Measurements from ENCODE around the gene C1QA. TPM values are rescaled to one million over a fixed set of nuclear protein-coding genes. Genes with fewer than 3 reads are reported as not detected.

Gene C1QA
- polyA plus RNA-seq, 1 donor, result 91.7 TPM

GRCh38 chr1:22651941-22652856 is 15.8 kb downstream of the C1QA start:
- Histone ChIP-seq H3K36me3 (ENCODE audit: control insufficient read depth, insufficient read depth, low read length) (no peaks in the 10 kb centered on the region), H3K27ac (ENCODE audit: low read length) (no peak overlapping the region), H3K4me1 (ENCODE audit: control insufficient read depth, insufficient read depth, low read length) (no peaks in the 10 kb centered on the region), H3K27me3 (ENCODE audit: control insufficient read depth, insufficient read depth, low read length) (peaks cover 14% of the 10 kb centered on the region), H3K4me3 (ENCODE audit: low read length) (no peak overlapping the region), H3K9me3 (ENCODE audit: control insufficient read depth, low read depth, low read length) (no peaks in the 10 kb centered on the region)
- no CpG with 5 or more reads among the region's 15 CpGs for WGBS (ENCODE audit: insufficient coverage, low lambda C conversion rate)
- no peak for DNase-seq

- Histone ChIP-seq H3K27ac (ENCODE audit: low read length) (no peak within 1 kb of the TSS), H3K36me3 (ENCODE audit: control insufficient read depth, insufficient read depth, low read length) (no peaks in the 10 kb centered on the region), H3K4me1 (ENCODE audit: control insufficient read depth, insufficient read depth, low read length) (no peaks in the 10 kb centered on the region), H3K27me3 (ENCODE audit: control insufficient read depth, insufficient read depth, low read length) (peaks cover 14% of the 10 kb centered on the region), H3K4me3 (ENCODE audit: low read length) (peak within 1 kb of the TSS; percentile 15), H3K9me3 (ENCODE audit: control insufficient read depth, low read depth, low read length) (no peaks in the 10 kb centered on the region)
- WGBS (ENCODE audit: insufficient coverage, low lambda C conversion rate), result no CpG with 5 or more reads among the region's 13 CpGs
- no peak for DNase-seq
These were observed 16.5 kb downstream of the C1QA start, which contains the start of gene C1QB for GRCh38 chr1:22652881-22653316. Gene C1QB, plus strand, starts transcription at chr1:22653236. Its CDS starts 6,227 bp downstream, at chr1:22659463.

GRCh38 chr1:22654692-22655091 is 18.3 kb downstream of the C1QA start:
- no peak for DNase-seq
- H3K4me1 ChIP-seq (ENCODE audit: control insufficient read depth, insufficient read depth, low read length), result no peaks in the 10 kb centered on the region
- H3K4me3 ChIP-seq (ENCODE audit: low read length), result no peak overlapping the region
- no peak overlapping the region for H3K27ac ChIP-seq (ENCODE audit: low read length)
- WGBS (ENCODE audit: insufficient coverage, low lambda C conversion rate), result 60% methylated on average over 1 of the region's 5 CpGs
- H3K9me3 ChIP-seq (ENCODE audit: control insufficient read depth, low read depth, low read length), result no peaks in the 10 kb centered on the region
- H3K27me3 ChIP-seq (ENCODE audit: control insufficient read depth, insufficient read depth, low read length), result peaks cover 14% of the 10 kb centered on the region
- no peaks in the 10 kb centered on the region for H3K36me3 ChIP-seq (ENCODE audit: control insufficient read depth, insufficient read depth, low read length)

- Histone ChIP-seq H3K4me1 (ENCODE audit: control insufficient read depth, insufficient read depth, low read length) (no peaks in the 10 kb centered on the region), H3K27me3 (ENCODE audit: control insufficient read depth, insufficient read depth, low read length) (peaks cover 14% of the 10 kb centered on the region), H3K27ac (ENCODE audit: low read length) (no peak overlapping the region), H3K9me3 (ENCODE audit: control insufficient read depth, low read depth, low read length) (no peaks in the 10 kb centered on the region), H3K36me3 (ENCODE audit: control insufficient read depth, insufficient read depth, low read length) (no peaks in the 10 kb centered on the region), H3K4me3 (ENCODE audit: low read length) (no peak overlapping the region)
- WGBS (ENCODE audit: insufficient coverage, low lambda C conversion rate), result 85% methylated on average over 2 of the region's 3 CpGs
- no peak for DNase-seq
These were observed 22.1 kb downstream of the C1QA start for GRCh38 chr1:22658385-22659163.

- no peaks in the 10 kb centered on the region for H3K36me3 ChIP-seq (ENCODE audit: control insufficient read depth, insufficient read depth, low read length)
- H3K4me1 ChIP-seq (ENCODE audit: control insufficient read depth, insufficient read depth, low read length), result no peaks in the 10 kb centered on the region
- WGBS (ENCODE audit: insufficient coverage, low lambda C conversion rate), result no CpG with 5 or more reads among the region's 19 CpGs
- no peak for DNase-seq
- H3K9me3 ChIP-seq (ENCODE audit: control insufficient read depth, low read depth, low read length), result no peaks in the 10 kb centered on the region
- peaks cover 6% of the 10 kb centered on the region for H3K27me3 ChIP-seq (ENCODE audit: control insufficient read depth, insufficient read depth, low read length)
- no peak overlapping the region for H3K27ac ChIP-seq (ENCODE audit: low read length)
- no peak overlapping the region for H3K4me3 ChIP-seq (ENCODE audit: low read length)
These were observed 24.4 kb downstream of the C1QA start for GRCh38 chr1:22660716-22661241.

- Histone ChIP-seq H3K4me3 (ENCODE audit: low read length) (no peak overlapping the region), H3K27ac (ENCODE audit: low read length) (no peak overlapping the region), H3K4me1 (ENCODE audit: control insufficient read depth, insufficient read depth, low read length) (no peaks in the 10 kb centered on the region), H3K36me3 (ENCODE audit: control insufficient read depth, insufficient read depth, low read length) (no peaks in the 10 kb centered on the region), H3K27me3 (ENCODE audit: control insufficient read depth, insufficient read depth, low read length) (peaks cover 2% of the 10 kb centered on the region), H3K9me3 (ENCODE audit: control insufficient read depth, low read depth, low read length) (no peaks in the 10 kb centered on the region)
- no CpG with 5 or more reads among the region's 2 CpGs for WGBS (ENCODE audit: insufficient coverage, low lambda C conversion rate)
- no peak for DNase-seq
These were observed 25.5 kb downstream of the C1QA start for GRCh38 chr1:22661880-22662279.

- H3K4me1 ChIP-seq (ENCODE audit: control insufficient read depth, insufficient read depth, low read length), result no peaks in the 10 kb centered on the region
- no CpG with 5 or more reads among the region's 5 CpGs for WGBS (ENCODE audit: insufficient coverage, low lambda C conversion rate)
- no peak overlapping the region for H3K27ac ChIP-seq (ENCODE audit: low read length)
- no peaks in the 10 kb centered on the region for H3K9me3 ChIP-seq (ENCODE audit: control insufficient read depth, low read depth, low read length)
- no peak overlapping the region for H3K4me3 ChIP-seq (ENCODE audit: low read length)
- DNase-seq, result peak in 1 of 2 donors; percentile 39
- no peaks in the 10 kb centered on the region for H3K27me3 ChIP-seq (ENCODE audit: control insufficient read depth, insufficient read depth, low read length)
- no peaks in the 10 kb centered on the region for H3K36me3 ChIP-seq (ENCODE audit: control insufficient read depth, insufficient read depth, low read length)
These were observed 25.9 kb downstream of the C1QA start for GRCh38 chr1:22662318-22662717.

- Histone ChIP-seq H3K36me3 (ENCODE audit: control insufficient read depth, insufficient read depth, low read length) (no peaks in the 10 kb centered on the region), H3K4me1 (ENCODE audit: control insufficient read depth, insufficient read depth, low read length) (no peaks in the 10 kb centered on the region), H3K9me3 (ENCODE audit: control insufficient read depth, low read depth, low read length) (no peaks in the 10 kb centered on the region), H3K27ac (ENCODE audit: low read length) (no peak overlapping the region), H3K27me3 (ENCODE audit: control insufficient read depth, insufficient read depth, low read length) (no peaks in the 10 kb centered on the region), H3K4me3 (ENCODE audit: low read length) (no peak overlapping the region)
- no CpG with 5 or more reads among the region's 8 CpGs for WGBS (ENCODE audit: insufficient coverage, low lambda C conversion rate)
- DNase-seq, result no peak
These were observed 26.6 kb downstream of the C1QA start for GRCh38 chr1:22662986-22663408.

- no peak overlapping the region for H3K4me3 ChIP-seq (ENCODE audit: low read length)
- no peaks in the 10 kb centered on the region for H3K27me3 ChIP-seq (ENCODE audit: control insufficient read depth, insufficient read depth, low read length)
- H3K4me1 ChIP-seq (ENCODE audit: control insufficient read depth, insufficient read depth, low read length), result no peaks in the 10 kb centered on the region
- H3K27ac ChIP-seq (ENCODE audit: low read length), result no peak overlapping the region
- peak in 1 of 2 donors; percentile 45 for DNase-seq
- no peaks in the 10 kb centered on the region for H3K36me3 ChIP-seq (ENCODE audit: control insufficient read depth, insufficient read depth, low read length)
- no CpG with 5 or more reads among the region's 7 CpGs for WGBS (ENCODE audit: insufficient coverage, low lambda C conversion rate)
- H3K9me3 ChIP-seq (ENCODE audit: control insufficient read depth, low read depth, low read length), result no peaks in the 10 kb centered on the region
These were observed 29.3 kb downstream of the C1QA start for GRCh38 chr1:22665752-22666151.

- Histone ChIP-seq H3K4me1 (ENCODE audit: control insufficient read depth, insufficient read depth, low read length) (no peaks in the 10 kb centered on the region), H3K27ac (ENCODE audit: low read length) (no peak overlapping the region), H3K36me3 (ENCODE audit: control insufficient read depth, insufficient read depth, low read length) (no peaks in the 10 kb centered on the region), H3K9me3 (ENCODE audit: control insufficient read depth, low read depth, low read length) (no peaks in the 10 kb centered on the region), H3K27me3 (ENCODE audit: control insufficient read depth, insufficient read depth, low read length) (no peaks in the 10 kb centered on the region), H3K4me3 (ENCODE audit: low read length) (no peak overlapping the region)
- no CpG with 5 or more reads among the region's 2 CpGs for WGBS (ENCODE audit: insufficient coverage, low lambda C conversion rate)
- DNase-seq, result no peak
These were observed 30.0 kb downstream of the C1QA start for GRCh38 chr1:22666412-22666811.
